HUES6 (cell line): Measurements from ENCODE around the gene TOPBP1.
"Not testable (repeated sequence)": the region's sequence is repeated elsewhere in the genome, so short reads cannot be mapped to it uniquely, and the experiment has no call there.

Source experiments
- H3K27ac ChIP-seq: 2 replicates; pipeline ENCODE4 v1.7.0; 2013; ENCODE audit warnings: low read depth, mild to moderate bottlenecking, low read length, inconsistent platforms
- H3K27me3 ChIP-seq: 2 replicates; pipeline ENCODE4 v1.6.1; 2013; ENCODE audit warnings: low read length; ENCODE audit not compliant: control insufficient read depth, insufficient read depth
- H3K36me3 ChIP-seq: 2 replicates; pipeline ENCODE4 v1.6.1; 2013; ENCODE audit warnings: low read length; ENCODE audit not compliant: control insufficient read depth, insufficient read depth
- H3K4me1 ChIP-seq: 2 replicates; pipeline ENCODE4 v1.6.1; 2013; ENCODE audit warnings: low read length; ENCODE audit not compliant: control insufficient read depth, insufficient read depth
- H3K4me3 ChIP-seq: 2 replicates; pipeline ENCODE4 v1.5.1; 2013; ENCODE audit warnings: low read depth, low read length
- H3K9ac ChIP-seq: one replicate; pipeline ENCODE4 v1.6.1; 2013; ENCODE audit warnings: mild to moderate bottlenecking, low read length
- H3K9me3 ChIP-seq: 2 replicates; pipeline ENCODE4 v1.6.1; 2013; ENCODE audit warnings: low read depth, low read length; ENCODE audit not compliant: control insufficient read depth, insufficient read depth

Gene TOPBP1

DNA sequence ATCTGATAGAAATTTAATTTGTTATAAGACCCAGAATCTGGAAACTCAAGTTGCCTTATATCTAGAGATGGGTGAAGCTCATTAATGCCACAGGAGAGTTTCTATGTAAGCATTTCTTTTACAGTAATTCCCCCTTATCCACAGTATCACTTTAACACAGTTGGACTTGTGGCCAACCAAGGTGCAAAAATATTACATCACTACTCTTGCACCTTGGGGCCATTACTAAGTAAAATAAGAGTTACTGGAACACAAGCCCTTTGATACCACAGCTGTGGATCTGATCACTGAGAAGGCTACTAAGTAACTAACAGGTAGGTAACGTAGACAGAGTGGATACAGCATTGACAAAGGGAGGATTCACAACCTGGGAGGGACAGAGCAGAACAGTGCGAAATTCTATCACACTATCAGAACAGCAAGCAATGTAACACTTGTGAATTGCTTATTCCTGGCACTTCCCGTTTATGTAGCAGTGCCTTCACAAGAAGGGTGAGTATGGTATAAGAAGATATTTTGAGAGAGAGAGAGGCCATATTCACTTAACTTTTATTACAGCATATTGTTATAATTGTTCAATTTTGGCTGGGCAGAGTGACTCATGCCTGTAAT lies 33.9 kb upstream of the TOPBP1 start:
- Histone ChIP-seq H3K4me3 (no peak overlapping the region), H3K36me3 (no peaks in the 10 kb centered on the region), H3K4me1 (no peaks in the 10 kb centered on the region), H3K27me3 (no peaks in the 10 kb centered on the region), H3K27ac (no peak overlapping the region), H3K9me3 (no peaks in the 10 kb centered on the region), H3K9ac (no peak overlapping the region)

DNA sequence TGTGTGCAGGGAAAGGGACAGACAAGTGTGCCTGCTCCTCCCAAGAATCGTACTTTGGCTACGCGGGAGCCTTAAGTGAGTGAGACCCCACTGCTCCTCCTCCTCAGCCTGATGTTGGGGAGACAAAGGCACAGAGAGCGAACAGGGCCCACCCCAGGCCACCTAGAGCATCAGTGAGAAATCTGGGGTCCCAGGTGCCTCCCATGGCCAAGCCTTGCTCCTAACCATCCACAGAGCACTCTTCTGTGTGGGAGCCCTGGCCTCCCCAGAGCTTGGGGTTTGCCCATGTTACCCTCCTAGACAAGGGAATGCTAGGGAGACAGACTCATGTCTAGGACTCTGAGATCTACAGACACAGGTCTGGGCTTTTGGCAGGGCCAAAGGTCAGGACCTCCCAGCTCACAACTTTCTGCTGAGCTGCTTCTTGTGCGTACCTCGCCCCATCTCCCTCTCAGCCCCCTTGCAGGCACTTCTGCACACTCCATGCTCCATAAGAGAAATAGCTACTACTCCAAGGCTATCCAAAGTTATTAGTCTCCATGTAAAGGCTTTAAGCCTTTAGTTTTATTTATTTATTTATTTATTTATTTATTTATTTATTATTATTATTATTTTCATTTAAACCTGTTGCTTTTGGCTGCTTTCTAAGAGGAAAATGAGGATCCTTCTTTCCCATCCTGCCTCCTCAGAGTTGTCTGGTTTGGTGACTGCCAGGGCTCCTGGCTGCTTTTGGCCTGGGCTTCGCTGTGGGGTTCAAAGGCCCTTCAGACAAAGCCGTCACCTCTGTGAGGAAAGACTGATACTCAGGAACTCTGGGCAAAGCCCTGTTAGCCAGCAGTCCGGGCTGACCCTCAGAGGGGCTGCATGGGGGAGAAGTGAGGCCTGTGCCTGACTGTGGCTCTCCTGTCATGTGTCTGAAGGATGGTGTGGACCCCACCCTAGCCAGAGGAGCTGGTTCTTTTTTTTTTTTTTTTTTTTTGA lies 32.8 kb upstream of the TOPBP1 start:
- no peaks in the 10 kb centered on the region for H3K9me3 ChIP-seq
- H3K4me3 ChIP-seq: no peak overlapping the region
- H3K4me1 ChIP-seq: no peaks in the 10 kb centered on the region
- H3K36me3 ChIP-seq: no peaks in the 10 kb centered on the region
- H3K27ac ChIP-seq: no peak overlapping the region
- no peak overlapping the region for H3K9ac ChIP-seq
- no peaks in the 10 kb centered on the region for H3K27me3 ChIP-seq

DNA sequence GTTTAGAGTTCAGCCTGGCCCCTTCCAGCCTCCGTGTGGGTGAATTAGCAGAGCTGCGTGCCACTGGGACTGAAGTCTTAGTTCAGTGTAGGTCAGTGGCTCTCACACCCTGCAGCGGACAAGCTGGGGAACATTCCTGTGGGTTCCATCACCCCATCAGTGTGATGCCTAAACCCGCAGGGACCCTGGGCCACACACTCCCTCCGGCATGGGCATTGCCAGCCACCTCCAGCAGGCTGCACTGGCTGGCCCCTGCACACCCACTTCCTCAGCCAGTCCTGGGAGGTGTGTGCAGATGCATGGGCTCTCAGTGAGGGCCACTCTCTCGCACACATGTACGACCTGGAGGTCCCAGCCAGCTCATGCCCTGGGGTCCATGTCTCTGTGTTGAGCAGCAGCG lies 32.1 kb upstream of the TOPBP1 start:
- Histone ChIP-seq H3K9ac (no peak overlapping the region), H3K36me3 (no peaks in the 10 kb centered on the region), H3K4me3 (no peak overlapping the region), H3K27me3 (no peaks in the 10 kb centered on the region), H3K9me3 (no peaks in the 10 kb centered on the region), H3K4me1 (no peaks in the 10 kb centered on the region), H3K27ac (no peak overlapping the region)

DNA sequence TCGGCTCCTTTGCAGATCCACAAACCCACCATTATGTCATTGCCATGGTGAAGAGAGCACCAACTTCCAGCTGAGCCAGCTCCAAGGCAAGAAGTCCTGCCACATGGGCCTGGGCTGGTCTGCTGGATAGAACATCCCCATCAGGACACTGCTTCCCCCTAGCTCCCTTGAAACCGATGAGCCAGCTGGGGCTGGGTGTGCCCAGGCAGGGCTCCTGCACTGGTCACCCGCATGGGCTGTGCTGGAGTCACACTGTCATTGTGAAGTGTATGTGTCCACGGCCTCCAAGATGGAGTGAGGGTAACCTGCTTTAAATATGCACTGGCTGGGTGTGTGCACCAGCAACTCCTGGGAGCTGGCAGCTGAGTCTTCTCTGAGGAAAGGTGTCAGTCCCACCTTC lies 31.0 kb upstream of the TOPBP1 start:
- no peaks in the 10 kb centered on the region for H3K27me3 ChIP-seq
- H3K36me3 ChIP-seq: no peaks in the 10 kb centered on the region
- no peak overlapping the region for H3K27ac ChIP-seq
- H3K9ac ChIP-seq: no peak overlapping the region
- no peak overlapping the region for H3K4me3 ChIP-seq
- no peaks in the 10 kb centered on the region for H3K4me1 ChIP-seq
- H3K9me3 ChIP-seq: no peaks in the 10 kb centered on the region

DNA sequence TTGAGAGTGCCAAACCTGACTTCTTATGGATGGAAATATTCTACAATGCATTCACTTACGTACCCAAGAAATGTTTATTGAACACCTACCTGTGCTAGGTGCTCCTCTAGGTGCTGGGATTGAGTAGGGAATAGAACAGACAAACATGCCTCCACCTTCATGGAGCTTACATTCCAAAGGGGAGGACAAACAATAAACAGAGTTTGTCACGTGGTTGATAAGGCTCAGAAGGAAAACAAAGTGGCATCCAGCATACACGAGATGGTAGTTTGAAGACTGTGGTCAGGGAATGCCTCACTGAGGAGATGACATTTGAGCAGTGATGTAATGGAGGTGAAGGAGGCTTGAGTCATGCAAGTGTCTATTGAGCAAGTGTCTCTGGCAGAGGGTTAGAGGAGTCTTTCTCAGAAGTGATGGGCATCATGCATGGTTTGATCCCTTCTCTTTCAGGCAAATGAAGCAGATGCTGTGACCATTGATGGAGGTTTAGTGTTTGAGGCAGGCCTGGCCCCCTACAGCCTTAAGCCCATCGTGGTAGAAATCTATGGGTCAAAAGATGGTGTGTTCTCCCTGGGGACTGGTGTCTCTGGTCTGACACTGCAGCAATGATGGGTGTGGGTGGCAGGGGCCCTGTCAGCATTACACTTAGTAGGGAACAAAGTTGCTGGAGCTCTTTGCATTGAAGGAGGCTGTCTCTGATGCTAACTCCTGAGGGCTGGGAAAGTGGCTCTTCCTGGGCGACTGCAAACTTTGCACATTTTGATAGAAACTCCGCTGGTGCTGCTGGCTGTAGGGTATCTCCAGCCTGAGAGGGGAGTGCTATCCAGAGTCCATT lies 29.7 kb upstream of the TOPBP1 start:
- Histone ChIP-seq H3K27me3 (no peaks in the 10 kb centered on the region), H3K9ac (no peak overlapping the region), H3K9me3 (no peaks in the 10 kb centered on the region), H3K4me1 (no peaks in the 10 kb centered on the region), H3K27ac (no peak overlapping the region), H3K36me3 (no peaks in the 10 kb centered on the region), H3K4me3 (no peak overlapping the region)

DNA sequence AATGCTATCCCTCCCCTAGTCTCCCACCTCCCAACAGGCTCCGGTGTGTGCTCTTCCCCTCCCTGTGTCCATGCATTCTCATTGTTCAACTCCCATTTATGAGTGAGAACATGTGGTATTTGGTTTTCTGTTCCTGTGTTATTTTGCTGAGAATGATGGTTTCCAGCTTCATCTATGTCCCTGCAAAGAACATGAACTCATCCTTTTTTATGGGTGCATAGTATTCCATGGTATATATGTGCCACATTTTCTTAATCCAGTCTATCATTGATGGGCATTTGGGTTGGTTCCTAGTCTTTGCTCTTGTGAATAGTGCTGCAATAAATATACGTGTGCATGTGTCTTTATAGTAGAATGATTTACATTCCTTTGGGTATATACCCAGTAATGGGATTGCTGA lies 16.3 kb upstream of the TOPBP1 start:
- H3K9ac ChIP-seq, H3K4me3 ChIP-seq, H3K27ac ChIP-seq, H3K9me3 ChIP-seq, H3K36me3 ChIP-seq: not testable (repeated sequence)
- Histone ChIP-seq H3K4me1 (peaks cover 11% of the 10 kb centered on the region; the same call in 1 of the 2 replicates), H3K27me3 (peaks cover 42% of the 10 kb centered on the region)

DNA sequence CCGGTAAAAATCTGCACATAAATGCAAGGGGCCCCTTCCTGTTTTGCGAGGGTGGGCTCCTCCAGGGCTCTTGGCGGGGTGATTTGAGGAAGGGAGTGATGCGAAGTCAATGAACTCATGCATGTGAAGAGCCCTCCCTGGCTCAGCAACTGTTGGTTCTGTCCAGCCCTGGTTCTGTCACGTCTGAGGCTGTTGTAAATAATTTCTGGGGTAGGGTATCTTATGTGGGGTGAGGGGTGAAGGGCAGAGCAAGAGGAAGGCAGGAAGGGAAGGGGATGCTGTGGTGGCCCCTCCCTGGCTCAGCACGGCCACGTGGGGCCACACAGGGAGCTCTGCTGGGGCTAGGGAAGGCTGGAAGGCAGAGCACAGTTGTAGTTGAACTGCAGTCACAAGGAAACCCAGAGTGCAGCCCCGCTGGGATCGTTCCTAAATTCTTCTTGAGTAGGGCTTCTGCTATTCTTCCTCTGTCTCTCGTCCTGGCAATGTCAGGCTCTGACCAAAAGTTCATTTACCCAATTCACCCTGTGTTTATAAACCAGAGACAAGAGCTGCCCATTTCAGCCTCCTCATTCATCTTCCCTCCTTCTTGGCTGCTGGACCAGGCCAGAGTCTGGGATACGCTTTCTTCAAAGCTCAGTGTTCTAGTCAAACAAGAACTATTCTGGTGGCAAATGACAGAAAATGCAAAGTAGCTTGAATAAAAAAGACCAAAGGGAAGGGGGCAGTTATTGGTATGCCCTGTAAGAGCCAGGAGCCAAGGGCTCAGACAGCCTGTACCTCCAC lies 14.8 kb upstream of the TOPBP1 start:
- no peak overlapping the region for H3K27ac ChIP-seq
- no peak overlapping the region for H3K9ac ChIP-seq
- no peaks in the 10 kb centered on the region for H3K36me3 ChIP-seq
- peaks cover 50% of the 10 kb centered on the region for H3K27me3 ChIP-seq
- H3K9me3 ChIP-seq: peaks cover 5% of the 10 kb centered on the region; the same call in 1 of the 2 replicates
- no peak overlapping the region for H3K4me3 ChIP-seq
- H3K4me1 ChIP-seq: peaks cover 11% of the 10 kb centered on the region; the same call in 1 of the 2 replicates

DNA sequence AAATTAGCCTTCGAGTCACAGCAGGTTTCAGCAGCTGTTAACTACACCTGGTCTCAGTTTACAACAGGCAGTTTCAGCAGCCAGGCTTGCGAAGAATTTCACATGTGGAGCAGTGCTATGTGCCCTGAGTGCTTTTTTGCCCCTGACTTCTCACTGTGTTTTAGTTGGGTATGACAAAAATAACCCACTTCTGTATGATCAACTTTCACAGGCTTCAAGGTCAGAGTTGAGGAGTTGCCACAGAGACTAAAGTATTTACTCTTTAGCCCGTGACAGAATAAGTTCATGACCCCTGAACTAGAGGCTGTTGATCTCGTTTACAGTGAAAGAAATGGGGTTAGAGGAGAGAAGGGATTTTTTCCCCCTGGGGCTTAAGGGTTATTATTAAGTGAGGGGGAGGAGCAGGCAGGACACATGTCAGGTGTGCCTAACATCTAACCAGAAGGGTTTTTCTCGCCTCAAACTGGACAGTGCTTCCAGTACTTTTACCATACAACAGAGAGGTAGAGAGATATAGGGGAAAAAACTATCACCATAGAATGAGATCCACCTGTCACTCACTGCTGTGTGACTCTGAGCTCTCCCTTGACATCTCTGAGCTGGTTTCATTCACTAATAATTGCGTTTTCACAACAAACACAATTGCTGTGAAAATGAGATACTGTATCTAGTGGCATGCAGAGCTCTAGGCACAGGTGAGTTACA lies 14.0 kb upstream of the TOPBP1 start:
- peaks cover 52% of the 10 kb centered on the region for H3K27me3 ChIP-seq
- H3K4me3 ChIP-seq: no peak overlapping the region
- H3K4me1 ChIP-seq: peaks cover 11% of the 10 kb centered on the region; the same call in 1 of the 2 replicates

DNA sequence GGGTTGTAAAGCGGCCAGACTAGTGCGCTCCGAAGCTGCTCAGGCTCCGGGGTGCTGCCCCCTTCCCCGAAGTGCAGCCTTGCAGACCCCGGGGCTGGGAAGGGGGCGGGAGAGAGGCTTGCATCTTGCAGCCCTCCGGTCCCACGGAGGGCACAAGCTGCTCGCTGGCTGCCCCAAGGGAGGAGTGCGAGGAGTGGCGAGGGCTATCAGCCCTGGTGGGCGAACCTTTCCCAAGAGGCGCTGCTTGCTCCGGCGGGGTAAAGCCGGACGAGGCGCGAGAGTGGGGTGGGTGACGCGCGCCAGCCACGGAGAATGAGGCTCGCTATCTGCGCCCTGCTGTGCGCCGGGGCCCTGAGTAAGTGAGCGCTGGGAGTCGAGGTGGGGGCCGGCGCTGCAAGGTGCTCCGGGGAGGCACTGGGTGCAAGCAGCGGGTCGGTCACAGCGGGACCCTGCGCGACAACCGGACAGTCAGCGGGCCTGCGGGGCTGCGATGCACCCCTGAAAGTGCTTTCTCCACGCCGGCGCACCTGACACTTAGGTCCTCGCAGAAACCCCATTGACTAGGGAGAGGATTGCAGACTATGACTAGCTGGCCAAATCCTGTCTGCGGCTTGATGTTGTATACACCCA lies 12.7 kb upstream of the TOPBP1 start:
- Histone ChIP-seq H3K4me3 (peak overlapping the region; percentile 70), H3K36me3 (no peaks in the 10 kb centered on the region), H3K27ac (no peak overlapping the region), H3K27me3 (peaks cover 55% of the 10 kb centered on the region), H3K4me1 (peaks cover 11% of the 10 kb centered on the region; the same call in 1 of the 2 replicates), H3K9me3 (no peaks in the 10 kb centered on the region), H3K9ac (no peak overlapping the region)

More for the DNA sequence above, 14.0 kb upstream of the TOPBP1 start:
- Histone ChIP-seq H3K9me3 (no peaks in the 10 kb centered on the region), H3K9ac (no peak overlapping the region), H3K36me3 (no peaks in the 10 kb centered on the region), H3K27ac (no peak overlapping the region)
